H9 (cell line): ENCODE results near the gene INSM2. TPM values are rescaled to one million over a fixed set of nuclear protein-coding genes. Genes with fewer than 3 reads are reported as not detected.

Experiments
- DNase-seq: peaks from one replicate; pipeline ENCODE4 v3.0.0-alpha.2; 2017
- H2AFZ ChIP-seq: one replicate; pipeline ENCODE4 v1.6.1; 2013; ENCODE audit warnings: mild to moderate bottlenecking, low read length, control low read depth, moderate library complexity
- H2AK5ac ChIP-seq: 2 replicates; pipeline ENCODE4 v1.6.1; 2013; ENCODE audit warnings: low read length, control low read depth, mixed read lengths; ENCODE audit not compliant: insufficient read length
- H2BK120ac ChIP-seq: one replicate; pipeline ENCODE4 v1.6.1; 2013; ENCODE audit warnings: low read depth, mild to moderate bottlenecking, low read length, control low read depth, inconsistent platforms; ENCODE audit not compliant: poor library complexity, severe bottlenecking
- H2BK12ac ChIP-seq: 2 replicates; pipeline ENCODE4 v1.6.1; 2013; ENCODE audit warnings: low read length, control low read depth, mixed read lengths, low read depth; ENCODE audit not compliant: insufficient read length
- H2BK15ac ChIP-seq: 2 replicates; pipeline ENCODE4 v1.6.1; 2013; ENCODE audit warnings: low read depth, low read length, control low read depth
- H2BK20ac ChIP-seq: one replicate; pipeline ENCODE4 v1.6.1; 2013; ENCODE audit warnings: low read depth, mild to moderate bottlenecking, low read length, control low read depth, inconsistent platforms; ENCODE audit not compliant: poor library complexity, severe bottlenecking
- H2BK5ac ChIP-seq: 2 replicates; pipeline ENCODE4 v1.6.1; 2013; ENCODE audit warnings: low read length, control low read depth, mixed read lengths; ENCODE audit not compliant: insufficient read length
- H3K14ac ChIP-seq: 2 replicates; pipeline ENCODE4 v1.6.1; 2013; ENCODE audit warnings: low read length, control low read depth; ENCODE audit not compliant: insufficient read depth
- H3K18ac ChIP-seq: 2 replicates; pipeline ENCODE4 v1.6.1; 2013; ENCODE audit warnings: low read depth, mild to moderate bottlenecking, mixed read lengths, low read length, control low read depth; ENCODE audit not compliant: insufficient read length
- H3K23ac ChIP-seq: 2 replicates; pipeline ENCODE4 v1.6.1; 2013; ENCODE audit warnings: low read length, control low read depth, mixed read lengths, low read depth; ENCODE audit not compliant: insufficient read length
- H3K23me2 ChIP-seq: 2 replicates; pipeline ENCODE4 v1.6.1; 2013; ENCODE audit warnings: low read depth, mild to moderate bottlenecking, mixed read lengths, low read length, control low read depth; ENCODE audit not compliant: insufficient read length, poor library complexity, severe bottlenecking
- H3K27ac ChIP-seq: 2 replicates; pipeline ENCODE4 v1.5.1; 2013; ENCODE audit warnings: low read length, control low read depth, mixed read lengths, low read depth; ENCODE audit not compliant: insufficient read length
- H3K27me3 ChIP-seq: 2 replicates; pipeline ENCODE4 v1.6.1; 2013; ENCODE audit warnings: low read length, control low read depth, inconsistent platforms; ENCODE audit not compliant: insufficient read depth
- H3K4ac ChIP-seq: 2 replicates; pipeline ENCODE4 v1.6.1; 2013; ENCODE audit warnings: low read depth, mild to moderate bottlenecking, control low read depth, inconsistent platforms, low read length, moderate library complexity
- H3K4me1 ChIP-seq: 2 replicates; pipeline ENCODE4 v1.6.1; 2013; ENCODE audit warnings: low read length, control low read depth, inconsistent platforms; ENCODE audit not compliant: insufficient read depth
- H3K4me2 ChIP-seq: 2 replicates; pipeline ENCODE4 v1.6.1; 2013; ENCODE audit warnings: low read length, control low read depth, mixed read lengths; ENCODE audit not compliant: insufficient read length, insufficient read depth
- H3K56ac ChIP-seq: 2 replicates; pipeline ENCODE4 v1.6.1; 2013; ENCODE audit warnings: low read depth, mild to moderate bottlenecking, mixed read lengths, low read length, control low read depth; ENCODE audit not compliant: insufficient read length
- H3K79me1 ChIP-seq: 2 replicates; pipeline ENCODE4 v1.6.1; 2013; ENCODE audit warnings: low read depth, mild to moderate bottlenecking, moderate library complexity, low read length, control low read depth, inconsistent platforms; ENCODE audit not compliant: insufficient read depth, poor library complexity, severe bottlenecking
- H3K79me2 ChIP-seq: 2 replicates; pipeline ENCODE4 v1.6.1; 2013; ENCODE audit warnings: low read length, control low read depth, inconsistent platforms; ENCODE audit not compliant: insufficient read depth
- H3K9ac ChIP-seq: 2 replicates; pipeline ENCODE4 v1.6.1; 2013; ENCODE audit warnings: low read length, control low read depth, mixed read lengths; ENCODE audit not compliant: insufficient read length; ENCODE audit errors: extremely low read depth
- H3K9me3 ChIP-seq: one replicate; pipeline ENCODE4 v1.6.1; 2013; ENCODE audit warnings: low read depth, low read length, inconsistent platforms; ENCODE audit not compliant: control insufficient read depth
- H3T11ph ChIP-seq: one replicate; pipeline ENCODE4 v1.6.1; 2013; ENCODE audit warnings: mild to moderate bottlenecking, low read length, control low read depth, inconsistent platforms
- H4K20me1 ChIP-seq: one replicate; pipeline ENCODE4 v1.6.1; 2013; ENCODE audit not compliant: control insufficient read depth, insufficient read length, insufficient read depth
- H4K5ac ChIP-seq: 2 replicates; pipeline ENCODE4 v1.6.1; 2013; ENCODE audit warnings: low read depth, mild to moderate bottlenecking, mixed read lengths, low read length, control low read depth; ENCODE audit not compliant: insufficient read length
- H4K8ac ChIP-seq: replicated peaks from 2 replicates; pipeline ENCODE4 v1.6.1; 2013; ENCODE audit warnings: low read length, control low read depth, mixed read lengths, low read depth; ENCODE audit not compliant: insufficient read length
- H4K91ac ChIP-seq: 2 replicates; pipeline ENCODE4 v1.6.1; 2013; ENCODE audit warnings: low read depth, mild to moderate bottlenecking, moderate library complexity, mixed read lengths, low read length, control low read depth; ENCODE audit not compliant: insufficient read length
- H3K27ac Mint-ChIP-seq, 3 experiments: 2 replicates in 2 of 3; 3 replicates in 1 of 3; pipeline ENCODE4 v1.8.0; 2020 to 2021; ENCODE audit warnings: mixed read lengths in 3 of 3, mild to moderate bottlenecking in 1 of 3, moderate library complexity in 1 of 3
- H3K27me3 Mint-ChIP-seq: 2 replicates; pipeline ENCODE4 v1.8.0; 2021; ENCODE audit warnings: low read depth, mild to moderate bottlenecking, moderate library complexity, mixed read lengths
- H3K36me3 Mint-ChIP-seq, 3 experiments: 2 replicates in 2 of 3; 3 replicates in 1 of 3; pipeline ENCODE4 v1.8.0; 2020 to 2021; ENCODE audit warnings: low read depth in 3 of 3, mixed read lengths in 3 of 3; ENCODE audit not compliant: insufficient read depth in 1 of 3
- H3K4me1 Mint-ChIP-seq, 2 experiments: 2 replicates each; pipeline ENCODE4 v1.8.0; 2020; ENCODE audit warnings: mixed read lengths in 2 of 2
- H3K4me3 Mint-ChIP-seq, 2 experiments: 2 replicates in 1 of 2; 3 replicates in 1 of 2; pipeline ENCODE4 v1.8.0; 2020 to 2021; ENCODE audit warnings: mild to moderate bottlenecking in 2 of 2, mixed read lengths in 2 of 2, moderate library complexity in 1 of 2
- H3K9me3 Mint-ChIP-seq, 2 experiments: 2 replicates in 1 of 2; 3 replicates in 1 of 2; pipeline ENCODE4 v1.8.0; 2020; ENCODE audit warnings: mild to moderate bottlenecking in 2 of 2, mixed read lengths in 2 of 2, moderate library complexity in 1 of 2
- CTCF ChIP-seq: fragments of 200-600 bp; sonication (generic); conservative IDR thresholded peaks from 3 replicates; pipeline ENCODE4 v1.8.0; 2021; ENCODE audit warnings: antibody characterized with exemption, mild to moderate bottlenecking
- total RNA-seq: library from RNA; stranded (reverse); gene quantifications from 2 replicates; pipeline ENCODE4 v1.2.1, GENCODE V29; 2021

Gene INSM2
- total RNA-seq, 1 experiment from 2014 or later = not detected

DNA sequence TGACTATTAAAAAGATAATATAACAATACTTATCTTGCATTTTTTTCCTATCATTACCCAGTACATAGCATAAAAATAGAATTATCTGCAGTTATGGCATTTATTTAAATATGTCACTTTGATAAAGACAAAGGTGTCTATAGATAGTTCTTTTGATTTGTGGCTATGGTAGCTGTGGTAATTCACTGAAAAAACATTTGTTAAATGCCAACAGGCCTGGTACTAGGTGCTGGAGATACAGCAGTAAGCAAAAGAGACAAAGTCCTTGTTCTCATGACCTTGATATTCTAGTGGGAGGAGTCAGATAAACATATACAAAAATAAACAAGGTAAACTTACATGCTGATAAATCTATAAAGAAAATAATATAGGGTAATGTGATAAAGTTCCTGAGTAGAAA is 44.7 kb downstream of the INSM2 start:
- Histone ChIP-seq H3K9ac (no peak overlapping the region), H2BK15ac (no peak overlapping the region), H3K23ac (no peak overlapping the region), H3K18ac (no peak overlapping the region), H3K23me2 (no peaks in the 10 kb centered on the region), H4K91ac (no peak overlapping the region), H2BK120ac (no peak overlapping the region), H2AFZ (no peak overlapping the region), H4K8ac (no peak overlapping the region), H3T11ph (no peak overlapping the region), H2BK20ac (no peak overlapping the region), H3K27me3 (no peaks in the 10 kb centered on the region), H3K4ac (no peak overlapping the region), H4K20me1 (no peaks in the 10 kb centered on the region), H3K27ac (no peak overlapping the region), H2BK12ac (no peak overlapping the region), H3K14ac (no peak overlapping the region), H3K4me1 (no peaks in the 10 kb centered on the region), H3K56ac (no peak overlapping the region), H3K79me2 (no peaks in the 10 kb centered on the region), H3K79me1 (no peaks in the 10 kb centered on the region), H3K4me2 (no peak overlapping the region), H3K9me3 (no peaks in the 10 kb centered on the region), H2BK5ac (no peak overlapping the region), H4K5ac (no peak overlapping the region), H2AK5ac (no peak overlapping the region)
- Mint-ChIP-seq H3K27ac (no peak overlapping the region), H3K9me3 (no peaks in the 10 kb centered on the region; a peak in 1 of 5 replicates), H3K27me3 (no peaks in the 10 kb centered on the region), H3K4me3 (no peak overlapping the region), H3K4me1 (no peaks in the 10 kb centered on the region), H3K36me3 (no peaks in the 10 kb centered on the region; a peak in 1 of 7 replicates)
- TF ChIP-seq CTCF = no peak
- DNase-seq = no peak

Other genes starting within 250 kb of the INSM2 start
- gene PSMA6, start 241.8 kb upstream of the INSM2 start, total RNA-seq = 251 and 255 TPM in 2 replicates
- gene NFKBIA, start 129.4 kb upstream of the INSM2 start, total RNA-seq = 38.4 and 39.1 TPM in 2 replicates